HG02642 (cell line): Measurements from ENCODE around the gene PRRG4.
"Not testable (repeated sequence)": the region's sequence is repeated elsewhere in the genome, so short reads cannot be mapped to it uniquely, and the experiment has no call there.

ENCODE experiments used
- ATAC-seq: cut with Tn5 transposase; IDR thresholded peaks from one replicate; pipeline ENCODE4 v1.9.1; 2021; ENCODE audit warnings: mild to moderate bottlenecking; ENCODE audit not compliant: unreplicated experiment, poor library complexity

Gene PRRG4

GRCh38 chr11:32883421-32883820 lies 53.7 kb downstream of the PRRG4 start:
- no peak for ATAC-seq

GRCh38 chr11:32884023-32884422 lies 54.3 kb downstream of the PRRG4 start:
- ATAC-seq = no peak

- ATAC-seq = no peak
These were observed 55.1 kb downstream of the PRRG4 start for GRCh38 chr11:32884770-32885384.

- ATAC-seq = no peak
These were observed 55.8 kb downstream of the PRRG4 start for GRCh38 chr11:32885556-32885955.

- ATAC-seq = no peak
These were observed 56.5 kb downstream of the PRRG4 start for GRCh38 chr11:32886180-32886579.

- ATAC-seq = not testable (repeated sequence)
These were observed 58.1 kb downstream of the PRRG4 start for GRCh38 chr11:32887707-32888383.

GRCh38 chr11:32888384-32888710 lies 58.6 kb downstream of the PRRG4 start:
- not testable (repeated sequence) for ATAC-seq

- ATAC-seq = no peak
These were observed 59.1 kb downstream of the PRRG4 start for GRCh38 chr11:32888805-32889204.

- no peak for ATAC-seq
These were observed 61.3 kb downstream of the PRRG4 start for GRCh38 chr11:32890843-32891656.

- no peak for ATAC-seq
These were observed 62.1 kb downstream of the PRRG4 start for GRCh38 chr11:32891657-32892354.

GRCh38 chr11:32892355-32893092 lies 62.8 kb downstream of the PRRG4 start, which contains the start of gene QSER1:
QSER1 (plus strand) TSS chr11:32892811; CDS start chr11:32893126, 315 bp downstream.
- ATAC-seq = peak; percentile 76

- ATAC-seq = no peak
These were observed 63.3 kb downstream of the PRRG4 start for GRCh38 chr11:32893093-32893342.

GRCh38 chr11:32893343-32894148 lies 63.8 kb downstream of the PRRG4 start:
- peak; percentile 32 for ATAC-seq

- no peak for ATAC-seq
These were observed 64.6 kb downstream of the PRRG4 start for GRCh38 chr11:32894149-32894827.

GRCh38 chr11:32894921-32895320 lies 65.2 kb downstream of the PRRG4 start:
- ATAC-seq = no peak

GRCh38 chr11:32895471-32895870 lies 65.7 kb downstream of the PRRG4 start:
- ATAC-seq = no peak

- ATAC-seq = no peak
These were observed 67.4 kb downstream of the PRRG4 start for GRCh38 chr11:32897103-32897502.

GRCh38 chr11:32899438-32899837 lies 69.7 kb downstream of the PRRG4 start:
- peak; percentile 59 for ATAC-seq

GRCh38 chr11:32902089-32902665 lies 72.5 kb downstream of the PRRG4 start:
- no peak for ATAC-seq
